Gastrocnemius medialis (tissue), 4 donors: ENCODE data around the gene ASAP3. TPM values are rescaled to one million over a fixed set of nuclear protein-coding genes. Genes with fewer than 3 reads are reported as not detected.
A peak's percentile ranks its signal among the peaks of the same experiment; 100 is the strongest.

Experiments used
- ATAC-seq, 2 donors: fragments of 150-250 bp; one replicate each; pipeline ENCODE4 v1.9.1; 2016
- DNase-seq, 2 donors: peaks; one replicate each; pipeline ENCODE4 v3.0.0-alpha.2; 2019
- H3K27ac ChIP-seq, 4 donors: fragments of 200-600 bp; sonication (generic); 1 replicate in 1 of 4; 2 replicates in 3 of 4; pipeline ENCODE4 v1.5.1; 2016 to 2018; ENCODE audit warnings: mild to moderate bottlenecking in 2 of 4, moderate library complexity in 1 of 4
- H3K27me3 ChIP-seq, 3 donors: fragments of 200-600 bp; sonication (generic) in 2 of 3; 1 replicate in 1 of 3; 2 replicates in 2 of 3; pipeline versions ENCODE4 v1.5.1 to v1.6.0; 2016 to 2019; ENCODE audit warnings: mild to moderate bottlenecking in 1 of 3, moderate library complexity in 1 of 3
- H3K36me3 ChIP-seq, 2 donors: fragments of 200-600 bp; sonication (generic) in 1 of 2; one replicate each; pipeline ENCODE4 v1.5.1; 2017 to 2018
- H3K4me1 ChIP-seq, 2 donors: fragments of 200-600 bp; sonication (generic) in 1 of 2; one replicate each; pipeline ENCODE4 v1.5.1; 2016 to 2017; ENCODE audit warnings: mild to moderate bottlenecking in 2 of 2
- H3K4me3 ChIP-seq, 4 donors: fragments of 200-600 bp; sonication (generic) in 3 of 4; 1 replicate in 1 of 4; 2 replicates in 3 of 4; pipeline ENCODE4 v1.5.1; 2016 to 2019; ENCODE audit warnings: mild to moderate bottlenecking in 2 of 4
- H3K9me3 ChIP-seq, 3 donors: fragments of 200-600 bp; sonication (generic) in 2 of 3; 1 replicate in 1 of 3; 2 replicates in 2 of 3; pipeline ENCODE4 v1.5.1; 2016 to 2019
- CTCF ChIP-seq, 5 experiments: fragments of 450-650 bp in 3 of 5; fragments of 200-600 bp in 2 of 5; sonication (generic) in 2 of 5; IDR thresholded peaks in 4 of 5; conservative IDR thresholded peaks in 1 of 5; 1 replicate in 4 of 5; 2 replicates in 1 of 5; pipeline ENCODE4 v1.5.1; 2016 to 2019; ENCODE audit warnings: antibody characterized with exemption in 5 of 5, mild to moderate bottlenecking in 3 of 5, moderate library complexity in 3 of 5
- POLR2A ChIP-seq, 2 donors: fragments of 450-650 bp; IDR thresholded peaks; one replicate each; pipeline ENCODE4 v1.6.1; 2017; ENCODE audit warnings: antibody characterized with exemption in 2 of 2, mild to moderate bottlenecking in 2 of 2, moderate library complexity in 2 of 2
- in situ Hi-C, 4 donors: fragments of 200-750 bp; cut with MboI; loops; one replicate each; pipeline versions ENCODE4 v1.15.0 to v1.8.0; 2017; ENCODE audit warnings: low sequenced_read_pairs in 4 of 4
- intact Hi-C: fragments of 100-400 bp; cut with DNase I; formaldehyde crosslinking; loops from one replicate; pipeline ENCODE4 v1.15.1; 2023; ENCODE audit warnings: low total_unique reads
- total RNA-seq, 4 donors: library from RNA; depleted of rRNA; stranded (reverse); fragments of >200 nt; gene quantifications; one replicate each; pipeline versions ENCODE4 v1.1.0 to v1.2.3, GENCODE V29; 2016

ASAP3 gene
- 100 to 1,000 TPM in 2 of 4 donors, 10 to 100 TPM in 2; 55.5 to 129 (median 93.2) TPM for total RNA-seq

- Histone ChIP-seq H3K4me3 (peak within 1 kb of the TSS; percentile 80 to 89 (median 83)), H3K9me3 (no peaks in the 10 kb centered on the region), H3K27ac (peak within 1 kb of the TSS; percentile 88 to 97 (median 93)), H3K4me1 (peaks cover 42 to 45% of the 10 kb centered on the region in 2 donors), H3K27me3 (no peaks in the 10 kb centered on the region), H3K36me3 (no peaks in the 10 kb centered on the region)
- DNase-seq, result peak; percentile 32 to 50
- TF ChIP-seq POLR2A (IDR thresholded peaks at IDR 0.05) (peak; percentile 81 to 86), CTCF (IDR thresholded peaks at IDR 0.05 in 4 of 5, conservative IDR thresholded peaks at IDR 0.05 in 1 of 5) (peak in 2 of 5 experiments; percentile 29 to 42)
- intact Hi-C loops (loop anchor here (2.0 to 5.0 kb wide), 5 partner anchors 61 to 141 kb away; partner anchors contain the start of genes HNRNPR, ID3 and ZNF436), in situ Hi-C loops (no loop called here)
- ATAC-seq, result peak in 1 of 2 donors; percentile 1
Observed at GRCh38 chr1:23483321-23484252, at the start of gene ASAP3. Gene ASAP3, minus strand, starts transcription at chr1:23484179. Its CDS starts 46 bp downstream, at chr1:23484133.

- in situ Hi-C loops, result no loop called here
- Histone ChIP-seq H3K4me3 (no peak overlapping the region), H3K36me3 (no peaks in the 10 kb centered on the region), H3K27ac (no peak overlapping the region), H3K27me3 (peaks cover 0 to 7% (median 5%) of the 10 kb centered on the region in 3 donors), H3K4me1 (peaks cover 15 to 17% of the 10 kb centered on the region in 2 donors), H3K9me3 (no peaks in the 10 kb centered on the region)
- intact Hi-C loops, result loop anchor here (5.0 kb wide), 1 partner anchor 111 kb away; the partner anchor contains the start of gene TCEA3
- DNase-seq (no peak), ATAC-seq (no peak)
- TF ChIP-seq CTCF (IDR thresholded peaks at IDR 0.05 in 4 of 5, conservative IDR thresholded peaks at IDR 0.05 in 1 of 5) (no peak), POLR2A (IDR thresholded peaks at IDR 0.05) (no peak)
Observed at GRCh38 chr1:23533246-23534023, 49.5 kb upstream of the ASAP3 start.

GRCh38 chr1:23531562-23532094, 47.6 kb upstream of the ASAP3 start:
- H3K27ac ChIP-seq, result peak overlapping the region in 1 of 4 donors; percentile 52
- peaks cover 23 to 25% of the 10 kb centered on the region in 2 donors for H3K4me1 ChIP-seq
- peak overlapping the region; percentile 50 to 68 (median 56) for H3K4me3 ChIP-seq
- in situ Hi-C loops, result no loop called here
- H3K9me3 ChIP-seq, result no peaks in the 10 kb centered on the region
- no peak for DNase-seq
- peak in 1 of 2 donors; percentile 6 for ATAC-seq
- H3K27me3 ChIP-seq, result peaks cover 0 to 7% (median 5%) of the 10 kb centered on the region in 3 donors
- TF ChIP-seq POLR2A (IDR thresholded peaks at IDR 0.05), result no peak
- no peak for TF ChIP-seq CTCF (IDR thresholded peaks at IDR 0.05 in 4 of 5, conservative IDR thresholded peaks at IDR 0.05 in 1 of 5)
- intact Hi-C loops, result loop anchor here (5.0 kb wide), 1 partner anchor 109 kb away; the partner anchor contains the start of gene TCEA3
- H3K36me3 ChIP-seq, result no peaks in the 10 kb centered on the region
